GM12892 (cell line): Measurements from ENCODE around the gene CST7.

Source experiments
- POLR2A ChIP-seq: IDR thresholded peaks from 2 replicates; pipeline ENCODE4 v1.6.1; 2011; ENCODE audit warnings: low read depth, low read length, control low read depth
- POLR2AphosphoS5 ChIP-seq: IDR thresholded peaks from 2 replicates; pipeline ENCODE4 v1.6.1; 2011; ENCODE audit warnings: low read depth, low read length, control low read depth

DNA sequence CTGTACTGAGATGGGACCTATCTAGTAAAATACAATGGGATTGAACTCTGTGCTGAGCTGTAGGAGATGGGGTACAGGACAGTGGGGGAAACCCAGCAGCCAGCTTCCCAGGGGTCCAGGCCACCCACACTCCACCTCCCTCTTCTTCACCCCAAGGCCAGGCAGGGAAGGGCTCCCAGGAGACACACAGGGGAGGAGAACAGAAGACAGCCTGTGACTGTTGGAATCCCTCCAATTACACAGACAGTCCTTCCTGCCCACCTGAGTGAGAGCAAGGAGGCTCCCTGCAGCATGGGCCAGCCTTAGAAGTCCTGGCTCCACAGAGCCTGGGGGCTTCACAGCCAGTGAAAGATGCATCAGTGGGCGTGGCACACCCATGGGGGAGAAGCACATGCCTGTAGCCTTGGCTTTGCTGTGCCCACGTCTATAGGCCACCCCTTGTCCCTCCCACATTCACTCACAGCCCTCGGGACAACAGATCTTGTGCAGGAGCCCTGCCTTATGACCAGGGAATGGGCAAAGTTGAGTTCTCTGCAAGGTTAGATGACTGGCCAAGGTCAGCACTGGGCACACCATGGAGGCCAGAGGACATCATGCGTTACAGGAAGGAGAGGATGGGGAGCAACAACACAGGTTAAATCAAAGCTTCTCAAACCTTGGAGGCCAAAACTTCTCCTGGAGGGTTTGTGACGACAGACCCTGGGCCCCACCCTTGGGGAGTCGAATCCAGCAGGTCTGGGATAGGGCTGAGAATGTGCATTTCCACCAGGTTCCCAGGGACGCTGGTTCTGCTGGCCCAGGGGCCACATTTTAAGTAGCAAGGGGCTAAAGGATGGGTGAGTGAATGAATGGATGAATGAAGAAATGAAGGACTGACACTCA is 12.3 kb upstream of the CST7 start:
- no peak for TF ChIP-seq POLR2A
- TF ChIP-seq POLR2AphosphoS5 = no peak
